MG63 (cell line): ENCODE results near the gene SIAH2. TPM values are rescaled to one million over a fixed set of nuclear protein-coding genes. Genes with fewer than 3 reads are reported as not detected.

ENCODE experiments used
- DNase-seq: peaks from one replicate; pipeline ENCODE4 v3.0.0-alpha.2; 2020
- H3K27me3 ChIP-seq: fragments of 250-450 bp; sonication (Bioruptor Pico); 2 replicates; pipeline ENCODE4 v1.5.1; 2020; ENCODE audit warnings: mild to moderate bottlenecking, moderate library complexity
- H3K36me3 ChIP-seq: fragments of 250-450 bp; sonication (Bioruptor Pico); 2 replicates; pipeline ENCODE4 v1.5.1; 2020; ENCODE audit warnings: mild to moderate bottlenecking, moderate library complexity
- H3K4me3 ChIP-seq: fragments of 250-450 bp; sonication (Bioruptor Pico); 2 replicates; pipeline ENCODE4 v1.5.1; 2020; ENCODE audit warnings: mild to moderate bottlenecking, moderate library complexity
- H3K9me3 ChIP-seq: fragments of 250-450 bp; sonication (Bioruptor Pico); 2 replicates; pipeline ENCODE4 v1.5.1; 2020; ENCODE audit warnings: mild to moderate bottlenecking, moderate library complexity
- total RNA-seq: library from RNA; depleted of rRNA; stranded (reverse); fragments of >200 nt; shearing (Covaris generic); gene quantifications from 2 replicates; pipeline ENCODE4 v1.2.3, GENCODE V29; 2014; ENCODE audit warnings: low replicate concordance

Gene SIAH2
- total RNA-seq, 1 experiment from 2014 or later: 31.3 TPM

DNA sequence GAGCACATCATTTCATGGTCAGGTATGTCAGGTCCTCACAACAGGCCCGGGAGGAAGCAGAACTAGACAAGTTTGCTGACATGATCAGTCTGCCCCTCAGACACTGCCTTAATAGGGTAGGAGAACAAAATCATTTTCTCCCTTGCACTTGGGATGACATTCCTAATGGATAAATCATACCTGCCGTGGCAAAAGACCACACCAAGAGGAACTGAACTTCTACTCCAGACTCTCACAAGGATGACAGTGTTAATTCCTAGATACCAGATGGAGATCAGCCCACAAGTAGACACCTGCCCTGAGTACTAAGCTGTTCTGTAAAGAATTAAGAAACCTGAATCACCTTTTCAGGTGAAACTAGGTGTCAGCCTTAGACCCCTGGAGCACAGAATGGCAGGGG lies 19.5 kb downstream of the SIAH2 start:
- H3K4me3 ChIP-seq: no peak overlapping the region
- peaks cover 20% of the 10 kb centered on the region for H3K36me3 ChIP-seq
- H3K27me3 ChIP-seq: no peaks in the 10 kb centered on the region
- no peaks in the 10 kb centered on the region for H3K9me3 ChIP-seq
- DNase-seq: no peak

DNA sequence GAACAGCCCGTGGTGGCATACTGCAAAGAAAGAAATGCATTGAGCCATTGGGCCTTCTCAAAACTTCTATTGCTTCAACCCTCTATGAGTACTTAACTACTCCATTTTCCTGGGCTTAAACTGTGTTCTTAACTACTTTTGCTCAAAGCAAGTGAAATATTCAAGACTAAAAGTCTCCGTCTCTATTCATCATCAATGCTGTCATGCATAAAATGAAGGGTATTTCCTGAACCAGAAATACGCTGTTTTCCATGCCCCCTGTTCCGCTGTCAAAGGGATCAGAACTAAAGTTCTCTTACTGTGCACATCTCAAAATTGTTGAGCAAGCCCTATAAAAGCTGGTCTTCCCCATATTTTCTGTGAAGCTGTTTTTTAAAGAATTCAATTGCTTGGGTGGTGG lies 20.3 kb downstream of the SIAH2 start:
- Histone ChIP-seq H3K36me3 (peaks cover 20% of the 10 kb centered on the region), H3K4me3 (no peak overlapping the region), H3K27me3 (no peaks in the 10 kb centered on the region), H3K9me3 (no peaks in the 10 kb centered on the region)
- no peak for DNase-seq

DNA sequence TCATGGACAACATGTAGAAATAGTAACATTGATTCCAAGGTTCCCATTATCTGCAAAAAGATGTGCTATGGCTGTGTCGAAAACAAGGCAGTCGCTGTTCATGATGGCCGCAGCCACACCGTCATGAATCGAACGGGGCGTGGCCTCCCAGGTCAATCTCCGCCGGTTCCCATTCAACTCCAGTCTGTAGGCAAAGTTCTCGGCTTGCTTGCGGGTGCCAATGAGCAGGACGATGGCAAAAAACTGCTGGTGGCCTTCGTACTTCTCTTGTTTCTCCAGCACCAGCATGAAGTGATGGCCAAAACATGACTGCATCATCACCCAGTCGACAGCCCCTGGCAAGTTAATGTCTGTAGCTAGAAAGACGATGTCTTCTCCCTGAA lies 20.8 kb downstream of the SIAH2 start:
- no peak for DNase-seq
- Histone ChIP-seq H3K4me3 (no peak overlapping the region), H3K9me3 (no peaks in the 10 kb centered on the region), H3K27me3 (no peaks in the 10 kb centered on the region), H3K36me3 (peaks cover 20% of the 10 kb centered on the region)

DNA sequence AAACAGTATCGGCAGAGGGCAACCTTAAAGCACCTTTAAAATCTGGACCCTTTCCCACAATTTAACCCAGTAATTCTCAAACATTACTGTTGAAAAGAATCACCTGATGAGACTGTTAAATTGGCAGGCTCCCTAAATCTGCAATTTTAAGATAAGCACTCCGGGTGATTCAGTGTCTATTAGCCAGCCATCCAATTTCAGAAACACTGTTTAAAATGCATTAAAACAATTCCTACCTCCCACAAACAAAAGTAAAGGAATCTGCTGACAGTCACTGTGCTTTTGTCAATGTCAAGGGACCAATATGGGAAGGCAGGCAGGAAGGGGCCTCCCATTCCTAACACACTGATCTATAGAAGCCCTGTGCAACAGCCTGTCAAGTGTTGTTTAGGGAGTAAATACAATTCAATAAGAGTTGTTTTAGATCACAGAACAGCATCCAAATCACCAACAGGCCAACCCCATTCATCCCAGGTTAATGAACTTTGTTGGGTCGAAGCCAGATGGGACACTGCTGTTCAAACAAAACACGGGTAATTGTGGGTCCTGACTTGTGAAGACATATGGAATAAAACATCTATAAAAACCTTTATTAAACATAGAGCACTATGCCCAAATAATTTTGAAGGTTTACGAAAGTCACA lies 21.4 kb downstream of the SIAH2 start:
- H3K36me3 ChIP-seq: peaks cover 20% of the 10 kb centered on the region
- H3K4me3 ChIP-seq: no peak overlapping the region
- H3K9me3 ChIP-seq: no peaks in the 10 kb centered on the region
- no peak for DNase-seq
- no peaks in the 10 kb centered on the region for H3K27me3 ChIP-seq

DNA sequence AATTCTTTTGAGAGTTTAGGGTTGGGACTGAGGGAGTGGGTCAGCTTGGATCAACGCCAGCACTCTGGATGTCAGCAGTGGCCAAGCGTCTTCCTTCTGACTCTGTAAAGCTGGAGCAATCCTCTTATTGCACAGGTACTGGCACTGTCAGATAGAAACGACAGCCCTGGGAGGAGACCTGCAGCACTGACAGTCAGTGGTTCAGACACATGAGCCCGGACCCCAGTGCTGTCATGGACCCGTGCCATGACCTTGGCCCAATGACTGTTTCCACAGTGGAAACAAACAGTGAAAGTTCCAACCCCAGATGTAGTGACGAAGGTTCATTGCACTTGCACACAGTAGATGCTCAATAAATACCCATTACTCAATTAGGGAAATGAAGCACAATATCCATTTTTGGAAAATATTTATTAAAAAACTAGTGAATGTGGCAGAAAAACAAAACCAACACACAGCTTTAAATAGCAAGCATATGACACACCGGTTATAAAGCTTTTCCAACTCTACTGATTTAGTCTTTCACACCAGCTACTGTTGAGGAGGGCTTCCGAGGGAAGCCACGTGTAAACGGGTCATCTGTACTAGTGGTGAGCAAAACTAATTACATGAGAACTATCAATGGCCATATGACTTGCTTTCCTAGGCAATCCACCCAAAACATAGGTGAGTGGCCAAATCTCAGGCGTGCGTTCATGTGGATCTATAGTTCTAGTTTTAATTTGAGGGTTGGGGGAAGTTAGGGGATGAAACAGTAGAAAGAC lies 22.1 kb downstream of the SIAH2 start:
- Histone ChIP-seq H3K36me3 (peaks cover 20% of the 10 kb centered on the region), H3K9me3 (no peaks in the 10 kb centered on the region), H3K4me3 (no peak overlapping the region), H3K27me3 (no peaks in the 10 kb centered on the region)
- no peak for DNase-seq

DNA sequence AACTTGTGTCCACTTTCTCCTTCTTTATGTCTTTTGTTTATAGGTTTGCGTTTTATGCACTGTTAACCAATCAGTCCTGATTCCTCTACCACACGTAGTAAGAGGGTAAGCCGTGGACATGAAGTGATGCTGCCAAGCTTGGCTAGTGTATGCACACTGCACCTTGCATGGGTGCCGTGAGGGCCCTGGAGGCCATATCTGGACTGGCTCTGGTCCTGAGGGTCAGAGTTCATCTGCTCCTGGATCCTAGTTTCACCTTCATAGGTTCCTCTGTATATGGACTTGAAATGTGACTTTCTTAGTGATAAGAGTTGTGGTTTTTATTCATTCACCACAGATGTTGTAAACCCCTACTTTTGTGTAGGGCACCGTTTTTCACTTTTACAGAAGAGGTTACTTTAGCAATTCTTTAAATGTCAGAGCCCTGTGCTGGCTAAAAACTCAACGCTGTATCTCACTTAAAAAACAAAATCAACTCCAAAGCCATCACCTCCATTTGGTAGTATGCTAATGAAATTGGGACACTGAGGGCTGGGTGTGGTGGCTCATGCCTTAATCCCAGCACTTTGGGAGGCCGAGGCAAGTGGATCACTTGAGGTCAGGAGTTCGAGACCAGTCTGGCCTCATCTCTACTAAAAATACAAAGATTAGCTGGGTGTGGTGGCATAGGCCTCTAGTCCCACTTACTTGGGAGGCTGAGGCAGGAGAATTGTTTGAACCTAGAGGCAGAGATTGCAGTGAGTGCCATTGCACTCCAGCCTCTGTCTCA lies 22.9 kb downstream of the SIAH2 start:
- Histone ChIP-seq H3K27me3 (no peaks in the 10 kb centered on the region), H3K36me3 (peaks cover 20% of the 10 kb centered on the region)
- no peak for DNase-seq

DNA sequence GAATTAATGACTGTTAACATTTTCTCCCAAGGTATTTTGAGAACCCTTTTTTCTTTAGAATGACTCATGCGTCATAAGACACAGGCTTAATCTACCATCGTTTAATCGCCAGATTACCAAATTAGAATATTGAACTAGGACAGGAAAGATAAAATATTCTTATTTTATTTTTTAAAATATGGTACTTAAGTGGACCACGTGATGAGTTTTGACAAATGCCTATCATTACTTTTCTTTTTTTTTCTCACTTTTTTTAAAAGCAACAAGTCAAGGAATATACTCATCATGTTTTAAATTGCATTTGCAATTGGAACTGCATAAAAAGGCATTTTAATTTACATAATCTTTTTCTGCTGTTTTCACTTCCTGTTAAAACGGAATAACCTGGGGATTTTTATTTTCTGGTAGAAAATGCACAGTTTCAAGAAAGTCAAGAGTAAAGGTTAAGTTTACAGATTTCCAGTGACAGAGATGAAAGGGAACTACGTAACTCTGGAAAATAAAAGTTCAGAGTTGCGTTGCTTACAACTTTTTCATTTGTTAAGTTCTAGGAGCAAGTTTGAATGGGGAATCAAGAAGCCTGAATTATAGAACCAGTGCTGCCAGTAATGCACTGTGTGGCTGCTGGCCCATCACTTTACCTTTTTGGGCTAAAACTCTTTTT lies 23.6 kb downstream of the SIAH2 start:
- Histone ChIP-seq H3K36me3 (peaks cover 20% of the 10 kb centered on the region), H3K4me3 (no peak overlapping the region), H3K27me3 (no peaks in the 10 kb centered on the region), H3K9me3 (no peaks in the 10 kb centered on the region)
- no peak for DNase-seq

More for the DNA sequence above, 22.9 kb downstream of the SIAH2 start:
- Histone ChIP-seq H3K9me3 (no peaks in the 10 kb centered on the region), H3K4me3 (no peak overlapping the region)

DNA sequence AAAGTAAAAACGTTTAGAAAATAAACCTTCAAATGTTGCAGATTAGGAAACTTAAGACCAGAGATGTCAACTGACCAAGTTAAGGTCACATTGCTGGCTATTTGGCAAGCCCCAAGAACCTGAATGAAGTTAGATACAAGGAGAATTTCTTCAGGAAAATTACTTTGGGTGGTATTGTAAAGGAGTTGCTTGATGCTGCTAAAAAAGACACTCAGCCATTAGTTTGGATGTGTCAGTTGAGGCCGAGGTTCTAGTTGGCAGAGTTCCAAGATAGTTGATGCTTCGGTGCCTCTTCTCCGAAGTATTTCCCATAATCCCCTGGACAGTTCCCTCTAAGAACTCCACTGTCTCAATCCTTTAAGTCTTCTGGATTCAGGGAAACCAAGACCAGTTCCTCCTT lies 24.3 kb downstream of the SIAH2 start:
- DNase-seq: no peak
- Histone ChIP-seq H3K4me3 (no peak overlapping the region), H3K27me3 (no peaks in the 10 kb centered on the region), H3K36me3 (peaks cover 20% of the 10 kb centered on the region), H3K9me3 (no peaks in the 10 kb centered on the region)

DNA sequence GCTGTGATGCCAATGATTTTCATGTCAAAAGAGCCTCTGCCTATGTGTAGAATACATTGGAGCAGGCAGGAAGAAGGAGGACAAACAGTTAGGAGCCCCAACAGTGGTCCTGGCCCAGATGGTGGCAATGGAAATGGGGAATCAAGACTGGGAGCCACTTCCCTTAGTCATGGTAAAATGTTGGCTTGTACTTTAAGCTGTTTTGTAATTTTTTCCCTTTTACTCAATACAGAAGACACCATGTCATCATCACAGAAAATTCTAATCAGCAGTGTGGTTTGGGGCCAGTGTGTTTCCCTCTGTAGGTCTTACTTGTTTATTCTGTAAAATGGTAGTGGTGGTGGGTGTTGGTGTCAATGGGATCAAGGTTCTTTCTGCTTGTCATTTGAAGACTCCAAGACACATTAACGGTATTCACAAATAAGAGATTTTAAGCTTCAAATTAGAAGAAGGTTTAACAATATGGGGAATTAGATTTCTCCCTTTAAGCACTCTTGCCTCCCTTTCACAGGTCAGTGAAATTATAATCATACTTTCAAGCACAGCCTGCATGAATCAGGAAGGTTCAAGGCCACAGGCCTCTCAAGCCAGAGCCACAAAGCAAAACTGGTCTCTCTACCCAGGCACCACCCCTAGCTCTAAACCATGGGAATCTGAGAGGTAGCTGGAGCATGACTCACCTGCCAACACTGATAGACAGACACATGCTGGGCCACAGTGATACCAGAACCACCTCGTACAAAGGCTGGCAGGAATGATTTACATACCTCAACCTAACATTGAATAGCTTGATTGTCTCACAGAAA lies 24.9 kb downstream of the SIAH2 start:
- no peak for DNase-seq
- Histone ChIP-seq H3K9me3 (no peaks in the 10 kb centered on the region), H3K4me3 (no peak overlapping the region), H3K36me3 (peaks cover 20% of the 10 kb centered on the region), H3K27me3 (no peaks in the 10 kb centered on the region)

DNA sequence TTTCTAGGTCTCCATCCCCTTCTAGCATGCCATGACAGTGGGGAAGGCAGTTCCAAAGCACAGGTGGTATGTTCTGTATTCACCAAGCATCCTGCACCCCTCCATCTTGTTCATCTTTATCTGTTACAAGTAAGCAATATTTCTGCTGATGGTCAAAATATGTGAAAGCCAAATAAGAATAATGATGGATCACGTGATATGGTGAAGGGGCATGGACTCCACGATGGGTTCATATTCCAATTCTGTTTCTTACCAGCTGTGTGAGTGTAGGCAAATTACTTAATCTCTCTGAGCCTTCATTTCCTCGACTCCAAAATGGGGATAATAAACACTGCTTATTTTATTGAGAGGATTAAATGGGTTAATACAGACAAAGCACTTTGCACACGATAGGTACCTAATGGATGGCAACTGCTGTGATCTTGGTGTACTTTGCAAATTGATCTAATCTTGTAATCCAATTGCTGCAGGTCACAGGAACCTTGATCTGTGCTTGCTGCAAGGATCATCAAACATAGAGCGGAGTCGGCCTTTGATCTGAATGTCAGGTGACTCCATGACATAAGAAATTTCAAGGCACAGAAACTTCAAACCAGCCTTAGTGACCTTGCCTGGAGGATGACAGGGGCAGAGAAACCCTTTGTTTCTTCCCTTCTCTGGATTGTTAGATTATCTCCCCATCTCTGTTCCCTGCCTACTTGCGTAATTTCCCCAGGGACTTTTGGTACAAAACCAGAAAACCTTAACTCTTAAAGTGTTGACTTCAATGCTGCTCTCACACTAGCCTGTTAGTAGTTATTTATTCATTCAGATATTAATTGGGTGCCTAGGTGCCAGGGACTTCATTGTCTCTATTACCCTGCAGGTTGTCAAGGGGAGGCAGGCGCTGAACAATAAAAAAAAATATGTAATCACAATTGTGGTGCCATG lies 25.8 kb downstream of the SIAH2 start:
- no peaks in the 10 kb centered on the region for H3K27me3 ChIP-seq
- no peak for DNase-seq
- no peak overlapping the region for H3K4me3 ChIP-seq
- no peaks in the 10 kb centered on the region for H3K9me3 ChIP-seq
- peaks cover 16% of the 10 kb centered on the region for H3K36me3 ChIP-seq

DNA sequence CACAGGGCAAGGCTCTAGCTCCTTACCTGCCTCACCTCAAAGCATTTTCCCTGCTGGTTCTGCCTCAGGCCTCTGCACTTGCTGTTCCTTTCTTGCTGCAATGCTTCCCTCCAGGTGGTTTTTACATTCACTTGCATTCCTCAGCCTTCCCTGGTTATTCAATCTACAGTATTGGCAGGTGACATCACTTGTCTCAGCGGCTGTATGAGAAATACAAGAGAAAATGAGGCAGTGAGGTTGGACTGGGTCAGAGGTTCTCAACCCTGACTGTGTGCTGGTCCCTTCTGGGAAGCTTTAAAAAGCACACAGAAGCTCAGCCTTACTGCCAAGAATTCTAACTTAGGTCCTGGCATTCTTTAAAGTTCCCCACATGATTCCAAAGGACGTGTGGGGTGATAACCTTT lies 26.7 kb downstream of the SIAH2 start:
- H3K27me3 ChIP-seq: no peaks in the 10 kb centered on the region

DNA sequence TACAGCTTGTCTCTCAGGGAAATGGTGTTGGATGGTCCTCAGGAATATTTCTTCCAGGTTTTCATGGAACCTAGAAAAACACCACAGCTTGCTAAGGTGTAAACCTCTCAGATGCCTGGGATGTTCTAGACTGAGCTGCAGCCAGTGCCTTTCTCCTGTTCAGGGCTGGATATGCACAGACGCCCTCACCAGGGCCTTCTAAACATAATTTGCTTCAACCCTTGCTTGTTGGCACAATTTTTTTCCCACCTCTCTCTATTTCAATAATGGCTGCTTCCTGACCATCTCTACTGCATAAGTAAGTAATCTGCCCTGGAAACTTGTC lies 28.2 kb downstream of the SIAH2 start:
- Histone ChIP-seq H3K9me3 (no peaks in the 10 kb centered on the region), H3K4me3 (no peak overlapping the region), H3K27me3 (no peaks in the 10 kb centered on the region), H3K36me3 (no peaks in the 10 kb centered on the region; the same call in 1 of the 2 replicates)
- no peak for DNase-seq

More for the DNA sequence above, 26.7 kb downstream of the SIAH2 start:
- H3K4me3 ChIP-seq: no peak overlapping the region
- H3K36me3 ChIP-seq: peaks cover 7% of the 10 kb centered on the region
- no peaks in the 10 kb centered on the region for H3K9me3 ChIP-seq
- DNase-seq: no peak

DNA sequence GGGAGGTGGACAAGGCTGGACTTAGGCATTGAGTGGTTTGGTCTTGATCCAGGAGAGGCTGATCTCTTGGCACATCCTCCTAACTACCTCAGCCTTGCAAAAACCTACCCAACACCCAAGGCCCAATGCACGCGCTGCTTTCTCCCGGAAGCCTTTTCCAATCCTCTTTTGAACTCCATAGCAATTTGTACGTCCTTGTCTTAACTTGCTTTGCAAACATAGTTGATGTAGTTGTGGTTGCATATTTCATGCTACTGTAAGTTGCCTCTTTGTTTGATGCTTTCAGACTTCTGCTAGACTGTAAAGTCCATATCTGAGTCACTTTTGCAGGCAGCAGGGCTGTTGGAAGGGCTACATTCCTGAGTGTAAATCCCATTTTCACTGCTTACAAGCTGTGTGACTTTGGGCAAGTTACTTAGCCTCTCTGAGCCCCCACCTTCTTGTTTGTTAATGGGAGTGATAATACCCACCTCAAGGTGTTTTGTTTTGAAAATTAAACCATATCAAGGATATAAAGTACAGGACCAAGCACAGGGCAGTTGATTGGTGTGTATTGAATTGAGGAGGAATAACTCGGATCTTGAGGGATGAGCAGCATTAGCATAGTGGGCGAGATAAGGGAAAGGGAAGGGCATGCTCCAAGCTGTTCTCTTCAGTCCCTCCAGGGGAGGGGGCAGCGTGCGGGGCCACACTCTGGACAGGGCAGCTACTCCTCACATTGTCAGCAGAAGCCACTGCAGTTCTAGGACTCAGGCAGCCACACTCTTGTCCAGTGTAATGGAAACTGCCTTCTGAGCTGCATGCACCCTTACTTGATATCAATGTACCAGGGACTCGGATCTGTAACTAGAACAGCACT lies 28.8 kb downstream of the SIAH2 start:
- Histone ChIP-seq H3K9me3 (no peaks in the 10 kb centered on the region), H3K4me3 (no peak overlapping the region), H3K27me3 (no peaks in the 10 kb centered on the region), H3K36me3 (no peaks in the 10 kb centered on the region; the same call in 1 of the 2 replicates)
- DNase-seq: no peak

DNA sequence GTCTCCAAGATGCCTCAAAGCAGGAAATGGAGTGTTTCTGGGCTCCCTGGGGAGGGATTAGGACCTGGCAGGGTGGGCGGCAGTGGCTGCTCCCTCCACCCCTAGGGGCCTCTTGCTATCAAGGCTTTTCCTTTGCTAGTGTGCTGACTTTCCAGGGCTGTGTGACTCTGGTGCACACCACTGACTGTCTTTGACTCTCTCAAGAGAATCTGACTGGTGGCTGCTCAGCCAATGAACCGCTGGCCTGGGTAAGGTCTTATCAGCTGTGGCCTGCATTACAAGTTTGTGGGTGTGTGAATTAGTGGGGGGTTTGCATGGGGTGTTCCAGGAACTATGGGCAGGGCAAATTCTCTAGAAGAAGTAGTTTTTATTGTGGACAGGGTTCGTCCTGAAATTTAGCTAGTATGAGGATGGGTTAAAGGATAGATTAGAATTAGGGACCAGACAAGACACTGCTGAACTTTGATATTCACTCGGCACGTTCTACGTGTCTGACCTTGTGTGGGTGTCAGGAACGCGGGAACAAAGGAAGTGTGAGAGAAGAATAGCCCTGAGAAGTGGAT lies 29.5 kb downstream of the SIAH2 start:
- H3K27me3 ChIP-seq: no peaks in the 10 kb centered on the region
- peak; percentile 59 for DNase-seq
- no peaks in the 10 kb centered on the region for H3K36me3 ChIP-seq
- no peaks in the 10 kb centered on the region for H3K9me3 ChIP-seq
- no peak overlapping the region for H3K4me3 ChIP-seq
